Stimulated activated CD8-positive, alpha-beta memory T cell treated with anti-CD3 and anti-CD28 coated beads, Interleukin-7, amount 100 ng/mL, for 48 hours (primary cell): ENCODE measurements around the gene FANCE.
A peak's percentile ranks its signal among the peaks of the same experiment; 100 is the strongest.

Source experiments
- DNase-seq, 2 donors: peaks; one replicate each; pipeline ENCODE4 v3.0.0-alpha.2; 2020; ENCODE audit warnings: low read depth in 1 of 2; ENCODE audit errors: extremely low read depth in 1 of 2

FANCE gene, protein sequence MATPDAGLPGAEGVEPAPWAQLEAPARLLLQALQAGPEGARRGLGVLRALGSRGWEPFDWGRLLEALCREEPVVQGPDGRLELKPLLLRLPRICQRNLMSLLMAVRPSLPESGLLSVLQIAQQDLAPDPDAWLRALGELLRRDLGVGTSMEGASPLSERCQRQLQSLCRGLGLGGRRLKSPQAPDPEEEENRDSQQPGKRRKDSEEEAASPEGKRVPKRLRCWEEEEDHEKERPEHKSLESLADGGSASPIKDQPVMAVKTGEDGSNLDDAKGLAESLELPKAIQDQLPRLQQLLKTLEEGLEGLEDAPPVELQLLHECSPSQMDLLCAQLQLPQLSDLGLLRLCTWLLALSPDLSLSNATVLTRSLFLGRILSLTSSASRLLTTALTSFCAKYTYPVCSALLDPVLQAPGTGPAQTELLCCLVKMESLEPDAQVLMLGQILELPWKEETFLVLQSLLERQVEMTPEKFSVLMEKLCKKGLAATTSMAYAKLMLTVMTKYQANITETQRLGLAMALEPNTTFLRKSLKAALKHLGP

DNA sequence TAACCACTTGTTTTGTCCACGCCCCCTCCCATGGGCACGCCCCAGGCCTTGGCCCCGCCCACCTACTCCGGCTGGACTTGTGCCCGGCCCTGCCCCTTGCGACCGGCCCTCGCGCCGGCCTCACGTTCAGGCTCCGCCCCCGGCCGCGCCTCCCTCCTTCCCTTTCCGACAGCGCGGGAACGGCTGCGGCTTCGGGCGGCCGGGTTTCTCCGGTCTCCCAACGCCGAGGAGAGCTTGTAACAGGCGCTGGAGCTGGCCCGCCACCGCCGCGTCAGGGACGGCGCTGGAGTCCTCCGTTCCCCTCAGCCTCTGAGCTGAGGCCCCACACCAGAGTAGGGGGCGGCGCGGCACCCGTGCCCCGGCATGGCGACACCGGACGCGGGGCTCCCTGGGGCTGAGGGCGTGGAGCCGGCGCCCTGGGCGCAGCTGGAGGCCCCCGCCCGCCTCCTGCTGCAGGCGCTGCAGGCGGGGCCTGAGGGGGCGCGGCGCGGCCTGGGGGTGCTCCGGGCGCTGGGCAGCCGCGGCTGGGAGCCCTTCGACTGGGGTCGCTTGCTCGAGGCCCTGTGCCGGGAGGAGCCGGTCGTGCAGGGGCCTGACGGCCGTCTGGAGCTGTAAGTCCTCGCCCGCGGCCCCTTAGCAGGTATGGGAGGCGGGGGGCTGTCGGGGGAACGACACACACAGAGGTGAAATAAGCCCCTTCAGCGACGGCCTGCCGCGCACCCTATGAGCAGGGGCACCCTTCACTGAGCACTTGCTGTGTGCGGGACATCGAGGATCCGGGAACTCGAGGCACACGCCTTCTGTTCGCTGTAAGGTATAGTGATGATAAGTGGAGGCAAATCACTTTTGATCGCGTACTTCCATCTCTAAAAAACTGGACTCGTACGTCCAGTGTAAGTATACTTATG lies at the start of gene FANCE:
FANCE (plus strand) TSS at position 156 of the 908 bp plus-strand sequence; CDS start at position 364, 208 bp downstream.
- DNase-seq, result peak; percentile 89 to 93

DNA sequence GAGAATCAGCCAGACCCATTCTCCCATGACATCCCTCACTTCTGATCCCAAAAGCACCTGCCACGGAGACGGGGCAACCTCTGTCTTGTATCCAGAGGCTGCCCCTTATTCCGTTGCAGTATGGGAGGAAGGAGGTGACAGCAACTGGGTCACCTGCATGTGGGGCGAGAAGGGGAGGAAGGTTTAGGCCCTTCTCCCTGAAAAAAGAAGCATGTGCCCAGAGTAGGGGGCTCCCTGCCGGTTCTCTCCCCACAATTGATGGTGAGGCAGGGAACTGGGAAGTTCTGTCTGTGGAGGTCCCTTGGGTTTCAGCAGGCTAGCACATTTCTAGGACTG lies 49.3 kb upstream of the FANCE start:
- DNase-seq, result no peak

DNA sequence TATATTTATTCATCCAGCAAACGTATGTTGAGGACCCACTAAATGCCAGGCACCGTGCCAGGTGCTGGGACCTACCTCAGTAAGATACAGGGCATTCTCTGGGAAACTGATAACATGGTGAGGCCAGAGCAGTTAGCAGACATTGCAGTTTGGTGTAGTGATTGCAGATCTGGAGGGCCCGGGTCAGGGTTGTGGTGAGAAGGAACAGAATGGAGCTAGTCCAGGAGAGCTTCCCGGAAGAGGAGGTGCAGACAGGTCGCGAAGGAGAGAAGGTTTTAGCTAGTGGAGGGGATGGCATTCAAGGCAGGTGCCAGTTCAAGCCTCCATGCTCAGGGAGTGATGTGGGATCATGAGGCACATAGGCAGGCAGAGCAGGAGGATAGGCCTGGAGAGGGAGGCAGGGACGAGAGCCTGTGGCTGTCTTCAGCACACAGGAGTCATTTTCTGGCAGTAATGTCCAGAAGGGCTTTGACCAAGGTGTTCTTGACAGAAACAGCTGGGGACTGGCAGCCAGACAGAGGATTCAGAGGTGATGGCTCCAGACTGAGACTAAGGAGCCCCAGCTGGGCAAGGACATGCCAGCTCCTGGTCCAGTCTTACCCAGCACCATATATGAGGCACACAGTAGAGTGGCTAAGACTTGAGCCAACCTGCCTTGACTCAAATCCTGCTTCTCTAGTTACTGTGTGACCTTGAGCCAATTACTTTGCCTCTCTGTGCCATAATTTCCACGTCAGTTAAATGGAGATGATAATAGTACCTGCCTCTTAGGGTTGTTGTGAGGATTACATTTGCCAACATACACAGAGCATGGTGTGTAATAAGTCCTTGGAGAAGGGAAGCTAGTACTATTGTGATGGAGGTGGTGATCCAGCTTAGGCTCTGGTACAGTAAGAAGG lies 48.3 kb upstream of the FANCE start:
- DNase-seq, result no peak

DNA sequence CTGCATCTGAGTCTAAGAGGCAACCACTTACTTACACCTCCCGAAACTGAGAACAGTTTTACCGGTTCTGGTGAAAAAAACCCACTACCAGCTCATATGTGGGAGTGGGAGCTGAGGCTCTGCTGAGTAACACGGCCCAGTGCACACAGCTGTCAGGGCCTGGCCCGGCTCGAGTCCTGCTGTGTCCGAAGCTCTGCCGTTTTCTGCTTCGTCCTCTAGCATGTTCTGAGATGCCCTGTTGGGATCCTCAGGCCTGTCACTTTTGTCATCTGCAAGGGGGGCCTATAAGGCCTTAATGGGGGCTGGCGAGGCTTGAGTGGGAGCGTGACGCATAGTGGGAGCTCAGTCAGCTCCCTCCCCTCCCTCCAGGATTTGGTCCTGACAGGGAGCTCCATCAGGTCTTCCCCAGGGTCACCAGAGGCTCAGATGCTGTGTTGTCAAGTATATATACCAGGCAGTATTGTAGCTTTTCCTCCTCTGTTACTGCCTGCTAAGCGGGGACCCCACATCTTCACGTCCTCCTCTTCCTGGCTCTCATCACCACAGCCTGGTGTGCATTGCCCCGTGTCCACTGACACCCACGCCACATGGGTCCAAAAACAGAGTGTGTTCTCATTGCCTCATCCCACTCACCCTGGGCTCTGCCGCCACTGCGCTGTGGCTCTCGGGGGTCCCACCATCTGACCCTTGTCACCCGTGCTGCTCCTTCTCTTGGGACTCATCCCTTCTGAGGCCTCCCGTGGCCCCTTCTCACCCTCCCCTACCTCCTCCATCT lies 45.2 kb upstream of the FANCE start:
- DNase-seq, result no peak

DNA sequence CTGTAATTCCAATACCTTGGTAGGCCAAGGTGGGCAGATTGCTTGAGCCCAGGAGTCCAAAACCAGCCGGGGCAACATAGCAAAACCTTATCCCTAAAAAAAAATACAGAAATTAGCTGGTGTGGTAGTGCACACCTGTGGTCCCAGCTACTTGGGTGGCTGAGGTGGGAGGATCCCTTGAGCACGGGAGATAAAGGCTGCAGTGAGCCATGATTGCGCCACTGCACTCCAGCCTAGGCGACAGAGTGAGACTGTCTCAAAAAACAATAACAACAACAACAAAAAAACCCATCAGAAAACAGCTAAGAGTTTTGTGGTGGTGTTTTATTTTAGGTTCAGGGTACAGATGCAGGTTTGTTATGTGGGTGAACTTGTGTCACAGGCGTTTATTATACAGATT lies 42.9 kb upstream of the FANCE start:
- DNase-seq, result no peak

DNA sequence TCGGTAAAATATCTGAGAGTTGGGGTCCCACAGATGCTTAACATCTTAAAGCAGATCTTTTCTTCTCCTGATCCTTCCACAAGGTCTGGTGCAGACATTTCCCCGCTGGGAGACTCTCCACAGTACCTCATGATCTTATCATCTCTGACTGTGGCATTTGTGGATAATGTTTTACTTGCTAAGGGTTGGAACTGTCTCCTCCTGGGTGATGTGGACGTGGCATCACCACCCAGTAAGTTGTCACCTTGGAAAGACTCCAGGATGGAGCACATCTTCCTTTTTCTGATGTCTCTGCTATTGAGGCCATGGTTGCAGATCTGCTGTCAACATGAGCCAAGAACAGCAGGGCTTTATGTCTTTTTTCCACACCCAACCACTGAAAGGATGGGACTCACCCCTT lies 42.0 kb upstream of the FANCE start:
- DNase-seq, result no peak

DNA sequence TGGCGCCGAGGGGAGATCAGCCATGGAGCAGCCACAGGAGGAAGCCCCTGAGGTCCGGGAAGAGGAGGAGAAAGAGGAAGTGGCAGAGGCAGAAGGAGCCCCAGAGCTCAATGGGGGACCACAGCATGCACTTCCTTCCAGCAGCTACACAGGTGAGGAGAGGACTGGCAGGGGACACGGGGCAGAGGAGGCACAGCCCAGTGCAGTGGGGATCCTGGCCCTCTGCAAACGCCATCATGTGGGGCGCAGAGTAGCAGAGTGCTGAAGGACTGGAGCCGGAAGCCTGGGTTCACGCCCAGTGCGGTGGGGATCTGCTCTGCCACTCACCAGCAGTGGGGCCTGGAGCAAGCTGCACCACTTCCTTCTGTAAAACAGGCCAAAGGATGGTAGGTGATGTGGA lies 41.1 kb upstream of the FANCE start:
- DNase-seq, result no peak

DNA sequence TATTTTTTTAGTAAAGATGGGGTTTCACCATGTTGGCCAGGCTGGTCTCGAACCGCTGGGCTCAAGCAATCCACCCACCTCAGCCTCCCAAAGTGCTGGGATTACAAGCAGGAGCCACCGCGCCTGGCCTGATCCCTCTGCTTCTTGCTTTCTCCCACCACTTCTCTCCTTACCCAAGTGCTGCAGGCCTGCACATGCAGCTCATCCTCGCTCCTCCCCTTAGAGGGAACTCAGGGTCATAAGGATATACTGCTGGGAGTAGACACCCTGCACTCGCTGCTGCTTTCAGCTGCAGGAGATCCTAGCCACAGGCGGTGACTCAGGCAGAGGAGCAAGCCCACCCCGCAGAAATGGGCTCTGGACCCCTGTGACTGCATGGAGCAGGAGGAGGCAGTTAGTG lies 40.0 kb upstream of the FANCE start:
- no peak for DNase-seq

DNA sequence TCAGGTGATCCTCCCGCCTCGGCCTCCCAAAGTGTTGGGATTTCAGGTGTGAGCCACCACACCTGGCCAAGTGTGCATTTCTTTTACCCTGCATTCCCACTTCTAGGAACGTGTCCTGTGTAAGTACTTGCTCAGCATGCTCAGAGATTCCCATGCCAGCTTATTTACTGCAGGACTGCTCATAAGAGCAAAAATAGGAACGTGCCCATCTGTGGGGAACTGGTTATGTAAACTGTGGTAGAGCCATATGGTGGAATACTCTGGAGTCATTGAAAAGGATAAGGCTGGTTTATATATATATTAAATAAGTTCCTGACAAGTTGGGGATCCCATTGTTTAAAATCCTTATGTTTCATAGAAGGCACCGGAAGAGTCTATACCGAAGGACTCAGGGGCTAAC lies 38.2 kb upstream of the FANCE start:
- DNase-seq, result no peak

DNA sequence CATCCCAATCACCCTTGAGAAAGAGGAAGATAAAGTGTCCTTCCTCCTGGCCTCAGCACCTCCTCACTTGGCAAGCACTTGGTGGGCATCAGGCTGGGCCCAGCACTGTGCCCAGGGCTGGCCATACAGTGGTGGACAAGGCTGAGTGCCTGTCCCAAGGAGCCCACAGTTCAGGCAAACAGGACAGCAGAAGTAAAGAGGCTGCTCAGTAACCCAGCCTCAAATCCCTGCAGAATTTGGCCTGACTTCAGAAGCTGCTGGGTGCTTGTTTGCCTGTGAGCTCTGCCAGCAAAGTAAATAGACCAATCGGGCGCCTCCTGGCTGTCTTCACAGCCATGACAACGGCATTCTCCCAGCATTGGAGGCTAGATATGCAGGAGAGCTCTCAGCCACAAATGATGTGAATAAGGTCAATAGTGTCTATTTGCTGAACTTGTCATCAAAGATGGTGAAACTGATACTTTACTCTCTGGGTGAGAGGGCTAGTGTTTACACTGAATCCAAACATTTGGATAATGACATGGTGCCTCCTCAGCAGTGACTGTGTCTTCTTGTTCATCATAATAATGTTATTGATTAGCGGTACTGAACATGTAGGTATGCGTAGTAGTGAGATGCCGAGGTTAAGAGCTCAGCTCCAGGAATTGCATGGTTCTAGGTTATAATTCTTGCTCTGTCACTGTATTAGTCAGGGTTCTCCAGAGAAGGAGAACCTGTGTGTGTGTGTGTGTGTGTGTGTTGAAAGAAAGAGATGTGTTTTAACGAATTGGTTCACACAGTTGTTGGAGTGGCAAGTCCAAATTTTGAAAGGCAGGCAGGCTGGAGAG lies 36.9 kb upstream of the FANCE start:
- no peak for DNase-seq

DNA sequence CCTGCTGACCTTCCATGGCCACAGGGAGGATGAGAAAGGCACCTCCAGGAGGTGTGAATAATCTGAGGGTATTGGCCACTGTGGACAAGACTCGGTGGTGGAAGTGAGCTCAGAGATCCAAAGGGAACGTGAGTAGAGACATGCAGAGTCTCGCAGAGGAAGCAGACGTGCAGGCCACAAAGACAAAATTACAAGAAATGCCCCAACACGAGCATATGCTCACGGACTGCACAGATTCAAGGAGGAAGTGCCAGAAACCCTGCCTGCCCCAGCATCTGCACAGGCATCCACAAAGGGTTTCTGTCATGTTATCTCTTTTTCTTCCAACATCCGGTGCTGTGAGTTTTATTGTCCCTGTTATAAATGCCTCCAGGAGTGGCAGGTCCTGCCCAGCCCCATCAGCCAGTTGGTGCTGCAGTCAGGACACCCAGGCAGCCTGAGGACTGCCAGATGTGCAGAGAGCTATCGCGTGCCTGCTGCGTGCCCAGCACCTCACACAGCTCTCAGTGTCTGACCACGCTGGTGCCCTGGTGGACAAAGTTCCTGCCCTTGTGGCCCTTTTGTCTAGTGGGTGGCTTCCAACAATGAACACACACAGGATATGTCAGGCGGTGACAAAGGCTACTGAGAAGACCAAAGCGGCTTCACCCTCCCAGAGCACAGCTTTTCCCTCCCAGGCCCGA lies 34.0 kb upstream of the FANCE start:
- DNase-seq, result no peak

DNA sequence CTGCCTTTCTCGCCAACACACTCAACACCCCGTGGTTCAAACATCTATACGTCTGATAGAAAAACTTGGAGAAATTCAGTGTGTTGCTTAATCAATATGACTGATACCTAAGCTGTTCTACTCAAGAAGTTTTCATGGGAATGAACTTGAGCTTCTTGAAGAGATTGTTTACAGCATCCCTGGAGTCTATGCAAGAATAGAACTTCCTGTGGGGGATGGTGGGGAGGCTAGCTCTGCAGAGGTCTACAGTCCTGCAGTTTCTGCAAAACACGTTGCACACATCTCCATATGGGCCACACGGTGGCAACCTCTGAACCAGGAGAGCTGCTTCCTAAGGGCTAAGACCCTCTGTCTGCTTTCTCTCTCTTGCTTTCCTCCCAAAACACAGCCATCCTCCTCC lies 32.7 kb upstream of the FANCE start:
- DNase-seq, result no peak

DNA sequence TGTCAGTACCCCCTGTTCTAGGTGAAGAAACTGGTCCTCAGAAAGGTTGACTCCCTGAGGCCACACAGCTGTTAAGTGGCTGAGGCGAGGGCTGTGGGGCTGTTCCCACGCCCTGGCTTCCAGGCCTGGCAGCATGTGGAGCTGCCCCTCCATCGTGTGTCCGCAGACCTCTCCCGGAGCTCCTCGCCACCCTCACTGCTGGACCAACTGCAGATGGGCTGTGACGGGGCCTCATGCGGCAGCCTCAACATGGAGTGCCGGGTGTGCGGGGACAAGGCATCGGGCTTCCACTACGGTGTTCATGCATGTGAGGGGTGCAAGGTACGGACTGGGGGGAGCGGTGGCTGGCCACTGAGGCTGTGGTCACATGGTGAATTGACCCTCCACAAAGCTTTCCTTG lies 32.2 kb upstream of the FANCE start:
- DNase-seq, result no peak

DNA sequence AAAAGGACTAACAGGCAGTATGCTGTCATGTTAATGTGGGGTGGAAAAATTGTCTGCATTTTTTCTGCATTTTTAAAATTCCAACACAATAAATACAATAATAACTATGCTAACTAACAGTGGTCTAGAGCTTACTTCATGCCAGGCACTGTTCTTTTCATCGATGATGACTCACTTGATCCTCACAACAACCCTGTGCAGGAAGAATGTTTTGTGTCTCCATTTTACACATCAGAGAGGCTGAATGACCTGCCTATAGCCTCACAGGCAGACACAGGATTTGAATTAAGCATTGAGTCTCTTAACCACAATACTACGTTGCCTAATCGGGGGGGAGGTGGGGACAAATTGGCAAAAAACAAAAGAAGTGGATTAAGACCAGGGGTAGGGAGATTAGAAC lies 26.9 kb upstream of the FANCE start:
- no peak for DNase-seq

DNA sequence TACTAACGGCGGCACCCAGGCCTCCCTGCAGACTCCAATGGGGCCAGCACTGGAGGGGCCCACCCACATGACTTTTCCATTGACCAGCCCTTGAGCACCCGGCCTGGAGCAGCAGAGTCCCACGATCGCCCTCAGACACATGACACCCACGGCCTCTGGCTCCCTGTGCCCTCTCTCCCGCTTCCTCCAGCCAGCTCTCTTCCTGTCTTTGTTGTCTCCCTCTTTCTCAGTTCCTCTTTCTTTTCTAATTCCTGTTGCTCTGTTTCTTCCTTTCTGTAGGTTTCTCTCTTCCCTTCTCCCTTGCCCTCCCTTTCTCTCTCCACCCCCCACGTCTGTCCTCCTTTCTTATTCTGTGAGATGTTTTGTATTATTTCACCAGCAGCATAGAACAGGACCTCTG lies 26.1 kb upstream of the FANCE start:
- DNase-seq, result no peak

DNA sequence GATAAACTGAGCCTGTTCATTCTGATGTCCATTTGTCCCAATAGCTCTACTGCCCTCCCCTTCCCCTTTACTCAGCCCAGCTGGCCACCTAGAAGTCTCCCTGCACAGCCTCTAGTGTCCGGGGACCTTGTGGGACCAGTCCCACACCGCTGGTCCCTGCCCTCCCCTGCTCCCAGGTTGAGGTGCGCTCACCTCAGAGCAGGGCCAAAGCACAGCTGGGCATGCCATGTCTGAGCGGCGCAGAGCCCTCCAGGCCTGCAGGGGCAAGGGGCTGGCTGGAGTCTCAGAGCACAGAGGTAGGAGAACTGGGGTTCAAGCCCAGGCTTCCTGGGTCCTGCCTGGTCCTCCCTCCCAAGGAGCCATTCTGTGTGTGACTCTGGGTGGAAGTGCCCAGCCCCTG lies 24.7 kb upstream of the FANCE start:
- no peak for DNase-seq

DNA sequence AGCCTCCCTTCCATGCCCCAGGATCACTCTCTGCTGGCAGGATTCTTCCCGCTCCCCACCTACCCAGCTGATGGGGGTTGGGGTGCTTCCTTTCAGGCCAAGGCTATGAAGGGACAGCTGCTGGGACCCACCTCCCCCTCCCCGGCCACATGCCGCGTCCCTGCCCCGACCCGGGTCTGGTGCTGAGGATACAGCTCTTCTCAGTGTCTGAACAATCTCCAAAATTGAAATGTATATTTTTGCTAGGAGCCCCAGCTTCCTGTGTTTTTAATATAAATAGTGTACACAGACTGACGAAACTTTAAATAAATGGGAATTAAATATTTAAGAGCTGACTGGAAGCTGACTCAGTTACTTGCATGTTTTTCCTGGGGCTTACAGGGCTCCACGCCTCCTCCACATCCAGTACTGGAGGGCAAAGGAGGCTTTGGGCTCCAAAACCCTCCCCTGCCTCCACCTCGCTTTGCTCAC lies 24.3 kb upstream of the FANCE start:
- no peak for DNase-seq

DNA sequence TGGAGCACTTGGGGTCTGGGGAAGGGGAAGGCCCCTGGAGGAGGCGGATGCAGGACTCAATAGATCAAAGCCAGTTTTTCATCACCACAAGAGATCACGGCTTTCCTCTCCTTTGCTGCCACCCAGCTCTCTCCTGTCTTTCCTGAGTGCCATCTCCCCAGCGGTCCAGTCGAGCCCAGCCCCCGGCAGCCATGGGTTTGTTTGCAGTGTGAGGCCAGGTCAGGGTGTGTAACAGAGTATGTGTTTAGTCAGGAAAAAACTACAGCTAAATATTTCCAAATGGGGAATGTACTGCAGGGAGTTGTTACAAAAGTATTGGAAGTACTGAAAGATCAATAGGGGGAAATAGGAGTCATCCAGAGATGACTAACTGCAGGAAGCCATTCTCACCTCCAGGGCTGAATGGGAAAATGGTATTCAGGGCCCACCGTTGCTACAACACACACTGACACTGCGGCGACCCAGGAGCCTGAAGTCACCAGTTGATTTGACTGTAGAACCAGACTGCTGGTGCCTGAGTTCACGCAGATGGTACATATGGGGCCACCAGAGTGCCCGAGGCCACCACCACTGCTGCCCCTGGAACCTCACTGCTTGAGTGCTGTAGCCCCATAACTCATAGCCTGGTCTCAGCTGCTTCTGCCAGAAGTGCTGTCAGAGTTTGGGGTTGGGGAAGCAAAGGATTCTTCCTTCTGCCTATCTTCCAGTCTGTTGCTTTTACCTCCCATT lies 23.6 kb upstream of the FANCE start:
- DNase-seq, result no peak
